ENCODE results near the gene WNT4.

GRCh38 chr1:22111620-22112019 is 31.3 kb downstream of the WNT4 start:
- TF ChIP-seq NFIC (IDR thresholded peaks at IDR 0.05): no peak
- no peak for TF ChIP-seq ELF4 (CRISPR knock-in tag; IDR thresholded peaks at IDR 0.05)
- no peak for TF ChIP-seq TAF9B (IDR thresholded peaks at IDR 0.05; ENCODE audit: partially characterized antibody)
- TF ChIP-seq NUFIP1 (IDR thresholded peaks at IDR 0.05; ENCODE audit: partially characterized antibody): no peak
- TF ChIP-seq THRB (CRISPR knock-in tag; conservative IDR thresholded peaks at IDR 0.05): no peak
- TF ChIP-seq EHMT2 (IDR thresholded peaks at IDR 0.05): no peak
- no peak for TF ChIP-seq FOXA1 (IDR thresholded peaks at IDR 0.05; ENCODE audit: borderline replicate concordance)
- TF ChIP-seq MTA3 (IDR thresholded peaks at IDR 0.05; ENCODE audit: borderline replicate concordance): no peak
- TF ChIP-seq RCOR1 (IDR thresholded peaks at IDR 0.05; ENCODE audit: borderline replicate concordance in 1 of 2, low read depth in 2 of 2, low read length in 2 of 2): no peak
- no peak for TF ChIP-seq ZHX1 (conservative IDR thresholded peaks at IDR 0.05; ENCODE audit: low read length)
- TF ChIP-seq PHF20 (IDR thresholded peaks at IDR 0.05; ENCODE audit: partially characterized antibody): no peak
- TF ChIP-seq MAX (CRISPR knock-in tag; IDR thresholded peaks at IDR 0.05): no peak
- TF ChIP-seq BHLHE40 (IDR thresholded peaks at IDR 0.05; ENCODE audit: low read length): no peak
